ENCODE data around the gene FAF2.

FAF2 gene

GRCh38 chr5:176521286-176521685, 73.1 kb downstream of the FAF2 start:
- H3K4me3 ChIP-seq (ENCODE audit: low read length): no peak overlapping the region
- no peaks in the 10 kb centered on the region for H3K36me3 ChIP-seq (ENCODE audit: control insufficient read depth, insufficient read depth, low read length)
- H3K27me3 ChIP-seq (ENCODE audit: control insufficient read depth, insufficient read depth, low read length): no peaks in the 10 kb centered on the region
- H3K9ac ChIP-seq (ENCODE audit: low read length): no peak overlapping the region
- H3K9me3 ChIP-seq (ENCODE audit: control insufficient read depth, low read length): no peaks in the 10 kb centered on the region
- no peaks in the 10 kb centered on the region for H3K4me1 ChIP-seq (ENCODE audit: control insufficient read depth, insufficient read depth, low read length)

- H3K36me3 ChIP-seq (ENCODE audit: control insufficient read depth, insufficient read depth, low read length): no peaks in the 10 kb centered on the region
- no peaks in the 10 kb centered on the region for H3K9me3 ChIP-seq (ENCODE audit: control insufficient read depth, low read length)
- H3K27me3 ChIP-seq (ENCODE audit: control insufficient read depth, insufficient read depth, low read length): no peaks in the 10 kb centered on the region
- no peak overlapping the region for H3K9ac ChIP-seq (ENCODE audit: low read length)
- no peak overlapping the region for H3K4me3 ChIP-seq (ENCODE audit: low read length)
- H3K4me1 ChIP-seq (ENCODE audit: control insufficient read depth, insufficient read depth, low read length): no peaks in the 10 kb centered on the region
Measured at GRCh38 chr5:176521699-176522263, 73.6 kb downstream of the FAF2 start.

- Histone ChIP-seq H3K9me3 (ENCODE audit: control insufficient read depth, low read length) (no peaks in the 10 kb centered on the region), H3K9ac (ENCODE audit: low read length) (no peak overlapping the region), H3K4me3 (ENCODE audit: low read length) (no peak overlapping the region), H3K27me3 (ENCODE audit: control insufficient read depth, insufficient read depth, low read length) (no peaks in the 10 kb centered on the region), H3K4me1 (ENCODE audit: control insufficient read depth, insufficient read depth, low read length) (no peaks in the 10 kb centered on the region), H3K36me3 (ENCODE audit: control insufficient read depth, insufficient read depth, low read length) (no peaks in the 10 kb centered on the region)
Measured at GRCh38 chr5:176524138-176524537, 76.0 kb downstream of the FAF2 start.

GRCh38 chr5:176524987-176525386, 76.8 kb downstream of the FAF2 start:
- Histone ChIP-seq H3K4me3 (ENCODE audit: low read length) (no peak overlapping the region), H3K27me3 (ENCODE audit: control insufficient read depth, insufficient read depth, low read length) (no peaks in the 10 kb centered on the region), H3K9me3 (ENCODE audit: control insufficient read depth, low read length) (no peaks in the 10 kb centered on the region), H3K9ac (ENCODE audit: low read length) (no peak overlapping the region), H3K4me1 (ENCODE audit: control insufficient read depth, insufficient read depth, low read length) (no peaks in the 10 kb centered on the region), H3K36me3 (ENCODE audit: control insufficient read depth, insufficient read depth, low read length) (no peaks in the 10 kb centered on the region)

- Histone ChIP-seq H3K27me3 (ENCODE audit: control insufficient read depth, insufficient read depth, low read length) (no peaks in the 10 kb centered on the region), H3K4me1 (ENCODE audit: control insufficient read depth, insufficient read depth, low read length) (no peaks in the 10 kb centered on the region), H3K4me3 (ENCODE audit: low read length) (no peak overlapping the region), H3K9me3 (ENCODE audit: control insufficient read depth, low read length) (no peaks in the 10 kb centered on the region), H3K36me3 (ENCODE audit: control insufficient read depth, insufficient read depth, low read length) (no peaks in the 10 kb centered on the region), H3K9ac (ENCODE audit: low read length) (no peak overlapping the region)
Measured at GRCh38 chr5:176525677-176526076, 77.5 kb downstream of the FAF2 start.

- Histone ChIP-seq H3K36me3 (ENCODE audit: control insufficient read depth, insufficient read depth, low read length) (peaks cover 6% of the 10 kb centered on the region), H3K9me3 (ENCODE audit: control insufficient read depth, low read length) (no peaks in the 10 kb centered on the region), H3K4me1 (ENCODE audit: control insufficient read depth, insufficient read depth, low read length) (no peaks in the 10 kb centered on the region), H3K27me3 (ENCODE audit: control insufficient read depth, insufficient read depth, low read length) (no peaks in the 10 kb centered on the region), H3K9ac (ENCODE audit: low read length) (no peak overlapping the region), H3K4me3 (ENCODE audit: low read length) (no peak overlapping the region)
Measured at GRCh38 chr5:176526462-176526861, 78.3 kb downstream of the FAF2 start.

- no peaks in the 10 kb centered on the region for H3K4me1 ChIP-seq (ENCODE audit: control insufficient read depth, insufficient read depth, low read length)
- H3K27me3 ChIP-seq (ENCODE audit: control insufficient read depth, insufficient read depth, low read length): no peaks in the 10 kb centered on the region
- H3K4me3 ChIP-seq (ENCODE audit: low read length): no peak overlapping the region
- H3K9ac ChIP-seq (ENCODE audit: low read length): no peak overlapping the region
- no peaks in the 10 kb centered on the region for H3K9me3 ChIP-seq (ENCODE audit: control insufficient read depth, low read length)
- peaks cover 10% of the 10 kb centered on the region for H3K36me3 ChIP-seq (ENCODE audit: control insufficient read depth, insufficient read depth, low read length)
Measured at GRCh38 chr5:176527246-176528222, 79.3 kb downstream of the FAF2 start.

GRCh38 chr5:176528301-176528700, 80.1 kb downstream of the FAF2 start:
- Histone ChIP-seq H3K36me3 (ENCODE audit: control insufficient read depth, insufficient read depth, low read length) (peaks cover 10% of the 10 kb centered on the region), H3K9ac (ENCODE audit: low read length) (no peak overlapping the region), H3K4me3 (ENCODE audit: low read length) (no peak overlapping the region), H3K9me3 (ENCODE audit: control insufficient read depth, low read length) (no peaks in the 10 kb centered on the region), H3K27me3 (ENCODE audit: control insufficient read depth, insufficient read depth, low read length) (no peaks in the 10 kb centered on the region), H3K4me1 (ENCODE audit: control insufficient read depth, insufficient read depth, low read length) (peaks cover 7% of the 10 kb centered on the region)

- H3K27me3 ChIP-seq (ENCODE audit: control insufficient read depth, insufficient read depth, low read length): no peaks in the 10 kb centered on the region
- peaks cover 12% of the 10 kb centered on the region for H3K4me1 ChIP-seq (ENCODE audit: control insufficient read depth, insufficient read depth, low read length)
- peaks cover 10% of the 10 kb centered on the region for H3K36me3 ChIP-seq (ENCODE audit: control insufficient read depth, insufficient read depth, low read length)
- no peak overlapping the region for H3K9ac ChIP-seq (ENCODE audit: low read length)
- no peaks in the 10 kb centered on the region for H3K9me3 ChIP-seq (ENCODE audit: control insufficient read depth, low read length)
- no peak overlapping the region for H3K4me3 ChIP-seq (ENCODE audit: low read length)
Measured at GRCh38 chr5:176528761-176529115, 80.6 kb downstream of the FAF2 start.

- peaks cover 10% of the 10 kb centered on the region for H3K36me3 ChIP-seq (ENCODE audit: control insufficient read depth, insufficient read depth, low read length)
- H3K27me3 ChIP-seq (ENCODE audit: control insufficient read depth, insufficient read depth, low read length): no peaks in the 10 kb centered on the region
- no peaks in the 10 kb centered on the region for H3K9me3 ChIP-seq (ENCODE audit: control insufficient read depth, low read length)
- peaks cover 17% of the 10 kb centered on the region for H3K4me1 ChIP-seq (ENCODE audit: control insufficient read depth, insufficient read depth, low read length)
- no peak overlapping the region for H3K4me3 ChIP-seq (ENCODE audit: low read length)
- H3K9ac ChIP-seq (ENCODE audit: low read length): no peak overlapping the region
Measured at GRCh38 chr5:176529116-176529740, 81.0 kb downstream of the FAF2 start.

- Histone ChIP-seq H3K4me3 (ENCODE audit: low read length) (no peak overlapping the region), H3K9ac (ENCODE audit: low read length) (no peak overlapping the region), H3K27me3 (ENCODE audit: control insufficient read depth, insufficient read depth, low read length) (no peaks in the 10 kb centered on the region), H3K9me3 (ENCODE audit: control insufficient read depth, low read length) (no peaks in the 10 kb centered on the region), H3K36me3 (ENCODE audit: control insufficient read depth, insufficient read depth, low read length) (peaks cover 10% of the 10 kb centered on the region), H3K4me1 (ENCODE audit: control insufficient read depth, insufficient read depth, low read length) (peaks cover 22% of the 10 kb centered on the region)
Measured at GRCh38 chr5:176529741-176530141, 81.6 kb downstream of the FAF2 start.

GRCh38 chr5:176530393-176530982, 82.3 kb downstream of the FAF2 start:
- peaks cover 29% of the 10 kb centered on the region for H3K4me1 ChIP-seq (ENCODE audit: control insufficient read depth, insufficient read depth, low read length)
- H3K27me3 ChIP-seq (ENCODE audit: control insufficient read depth, insufficient read depth, low read length): no peaks in the 10 kb centered on the region
- no peak overlapping the region for H3K4me3 ChIP-seq (ENCODE audit: low read length)
- H3K9ac ChIP-seq (ENCODE audit: low read length): no peak overlapping the region
- H3K36me3 ChIP-seq (ENCODE audit: control insufficient read depth, insufficient read depth, low read length): peaks cover 10% of the 10 kb centered on the region
- H3K9me3 ChIP-seq (ENCODE audit: control insufficient read depth, low read length): no peaks in the 10 kb centered on the region

All from mucosa of stomach (tissue), 1 donor.